ENCODE measurements around the gene OSBPL3. TPM values are rescaled to one million over a fixed set of nuclear protein-coding genes. Genes with fewer than 3 reads are reported as not detected.

The OSBPL3 gene
- total RNA-seq, 1 experiment from 2014 or later = 8.6 TPM

DNA sequence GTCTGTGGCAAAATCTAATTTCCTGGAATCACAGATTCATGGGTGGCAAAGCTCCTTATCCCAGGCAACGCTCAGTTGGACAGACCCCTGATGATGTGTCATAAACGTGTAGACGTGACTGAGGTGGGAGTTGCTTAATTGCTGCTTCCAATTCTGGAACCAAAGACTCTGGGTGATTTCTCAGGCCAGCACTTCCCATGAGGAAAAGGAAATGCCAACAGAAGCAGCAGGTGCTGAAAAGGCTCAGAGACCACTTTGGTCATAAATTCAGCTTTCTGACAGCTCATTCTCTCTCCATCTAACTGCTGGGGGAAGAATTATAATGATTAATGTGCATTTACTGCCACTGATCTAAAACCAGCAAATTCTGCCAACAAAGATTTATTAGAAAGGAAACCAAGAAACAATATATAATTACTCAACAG is 88.7 kb downstream of the OSBPL3 start:
- no CpG with 5 or more reads among the region's 3 CpGs for WGBS (ENCODE audit: extremely low coverage, insufficient read length, low lambda C conversion rate)
- H3K9ac ChIP-seq (ENCODE audit: extremely low read depth, insufficient read length, low read length) = no peak overlapping the region
- H3K4me2 ChIP-seq (ENCODE audit: insufficient read depth, insufficient read length, low read length) = no peak overlapping the region
- no peak for DNase-seq
- H2AFZ ChIP-seq (ENCODE audit: low read length) = no peak overlapping the region
- no peak overlapping the region for H4K8ac ChIP-seq (replicated peaks; ENCODE audit: insufficient read length, low read depth, low read length)
- H3K4me1 ChIP-seq (ENCODE audit: insufficient read depth, low read length) = no peaks in the 10 kb centered on the region; the same call in 1 of the 2 replicates
- H4K20me1 ChIP-seq (ENCODE audit: control insufficient read depth, insufficient read depth, insufficient read length) = no peaks in the 10 kb centered on the region
- H2BK15ac ChIP-seq (ENCODE audit: low read depth, low read length) = no peak overlapping the region
- no peak overlapping the region for H2BK20ac ChIP-seq (ENCODE audit: low read depth, low read length, poor library complexity, severe bottlenecking)
- H3K79me1 ChIP-seq (ENCODE audit: insufficient read depth, low read depth, low read length, poor library complexity, severe bottlenecking) = no peaks in the 10 kb centered on the region
- H4K5ac ChIP-seq (ENCODE audit: insufficient read length, low read depth, low read length) = no peak overlapping the region
- H3K27ac Mint-ChIP-seq = no peak overlapping the region
- no peak overlapping the region for H3K4me3 Mint-ChIP-seq
- H4K91ac ChIP-seq (ENCODE audit: insufficient read length, low read depth, low read length) = no peak overlapping the region
- no peak overlapping the region for H3K4ac ChIP-seq (ENCODE audit: low read depth, low read length)
- no peak overlapping the region for H3K14ac ChIP-seq (ENCODE audit: insufficient read depth, low read length)
- H3K23me2 ChIP-seq (ENCODE audit: insufficient read length, low read depth, low read length, poor library complexity, severe bottlenecking) = no peaks in the 10 kb centered on the region
- no peaks in the 10 kb centered on the region for H3K9me3 Mint-ChIP-seq
- H3K18ac ChIP-seq (ENCODE audit: insufficient read length, low read depth, low read length) = no peak overlapping the region
- no peak overlapping the region for H3K23ac ChIP-seq (ENCODE audit: insufficient read length, low read depth, low read length)
- no peak overlapping the region for H3K27ac ChIP-seq (ENCODE audit: insufficient read length, low read depth, low read length)
- H3T11ph ChIP-seq (ENCODE audit: low read length) = no peak overlapping the region
- H3K79me2 ChIP-seq (ENCODE audit: insufficient read depth, low read length) = no peaks in the 10 kb centered on the region
- no peaks in the 10 kb centered on the region for H3K36me3 Mint-ChIP-seq (ENCODE audit: insufficient read depth in 1 of 3, low read depth in 3 of 3)
- TF ChIP-seq, protein P1, sequence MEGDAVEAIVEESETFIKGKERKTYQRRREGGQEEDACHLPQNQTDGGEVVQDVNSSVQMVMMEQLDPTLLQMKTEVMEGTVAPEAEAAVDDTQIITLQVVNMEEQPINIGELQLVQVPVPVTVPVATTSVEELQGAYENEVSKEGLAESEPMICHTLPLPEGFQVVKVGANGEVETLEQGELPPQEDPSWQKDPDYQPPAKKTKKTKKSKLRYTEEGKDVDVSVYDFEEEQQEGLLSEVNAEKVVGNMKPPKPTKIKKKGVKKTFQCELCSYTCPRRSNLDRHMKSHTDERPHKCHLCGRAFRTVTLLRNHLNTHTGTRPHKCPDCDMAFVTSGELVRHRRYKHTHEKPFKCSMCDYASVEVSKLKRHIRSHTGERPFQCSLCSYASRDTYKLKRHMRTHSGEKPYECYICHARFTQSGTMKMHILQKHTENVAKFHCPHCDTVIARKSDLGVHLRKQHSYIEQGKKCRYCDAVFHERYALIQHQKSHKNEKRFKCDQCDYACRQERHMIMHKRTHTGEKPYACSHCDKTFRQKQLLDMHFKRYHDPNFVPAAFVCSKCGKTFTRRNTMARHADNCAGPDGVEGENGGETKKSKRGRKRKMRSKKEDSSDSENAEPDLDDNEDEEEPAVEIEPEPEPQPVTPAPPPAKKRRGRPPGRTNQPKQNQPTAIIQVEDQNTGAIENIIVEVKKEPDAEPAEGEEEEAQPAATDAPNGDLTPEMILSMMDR (conservative IDR thresholded peaks at IDR 0.05) = no peak
- no peak overlapping the region for H2AK5ac ChIP-seq (ENCODE audit: insufficient read length, low read length)
- H2BK120ac ChIP-seq (ENCODE audit: low read depth, low read length, poor library complexity, severe bottlenecking) = no peak overlapping the region
- H3K27me3 Mint-ChIP-seq (ENCODE audit: low read depth) = no peaks in the 10 kb centered on the region
- H2BK12ac ChIP-seq (ENCODE audit: insufficient read length, low read depth, low read length) = no peak overlapping the region
- H3K4me1 Mint-ChIP-seq = peaks cover 15 to 20% of the 10 kb centered on the region in 2 experiments
- H2BK5ac ChIP-seq (ENCODE audit: insufficient read length, low read length) = no peak overlapping the region
- H3K27me3 ChIP-seq (ENCODE audit: insufficient read depth, low read length) = no peaks in the 10 kb centered on the region
- H3K9me3 ChIP-seq (ENCODE audit: control insufficient read depth, low read depth, low read length) = no peaks in the 10 kb centered on the region
- H3K56ac ChIP-seq (ENCODE audit: insufficient read length, low read depth, low read length) = no peak overlapping the region

All from H9 (cell line).